Pancreas (tissue), 10 donors: ENCODE data around the gene B4GALT4. TPM values are rescaled to one million over a fixed set of nuclear protein-coding genes. Genes with fewer than 3 reads are reported as not detected.
"Not testable (repeated sequence)": the region's sequence is repeated elsewhere in the genome, so short reads cannot be mapped to it uniquely, and the experiment has no call there.

Experiments used
- ATAC-seq, 4 donors: fragments of 200-7000 bp; cut with Tn5 transposase; one replicate each; pipeline versions ENCODE4 v1.8.0 to v1.9.1; 2020; ENCODE audit warnings: mild to moderate bottlenecking in 4 of 4, moderate library complexity in 4 of 4
- DNase-seq, 6 donors: peaks; one replicate each; pipeline ENCODE4 v3.0.0-alpha.2; 2020
- FAIRE-seq: peaks from 2 replicates; lab custom pipeline; 2012; peaks lifted over from hg19 to GRCh38; lab: Jason Lieb, UNC
- H3K27ac ChIP-seq, 4 donors: fragments of 200-600 bp; sonication (generic); 1 replicate in 3 of 4; 2 replicates in 1 of 4; pipeline versions ENCODE4 v1.5.0 to v1.8.0; 2020
- H3K27me3 ChIP-seq, 4 donors: fragments of 200-600 bp; one replicate each; pipeline ENCODE4 v1.8.0; 2021
- H3K36me3 ChIP-seq, 3 donors: fragments of 200-600 bp; sonication (generic) in 1 of 3; one replicate each; pipeline versions ENCODE4 v1.5.0 to v1.8.0; 2020 to 2021
- H3K4me1 ChIP-seq, 3 donors: fragments of 200-600 bp; one replicate each; pipeline ENCODE4 v1.8.0; 2021
- H3K4me3 ChIP-seq, 4 donors: fragments of 200-600 bp; sonication (generic) in 2 of 4; one replicate each; pipeline versions ENCODE4 v1.5.0 to v1.8.0; 2020 to 2021
- H3K9me3 ChIP-seq, 4 donors: fragments of 200-600 bp; one replicate each; pipeline ENCODE4 v1.8.0; 2021
- WGBS, 2 donors: extraction: QIAGEN DNeasy Blood & Tissue Kit; methylation state at CpG; one replicate each; pipeline ENCODE4 v1.1.7; 2013; 5-methylcytosine and 5-hydroxymethylcytosine counted together
- intact Hi-C, 3 donors: fragments of 100-400 bp; cut with DNase I; formaldehyde crosslinking; loops; one replicate each; pipeline versions ENCODE4 v1.11.1 to v1.14.2; 2022
- polyA plus RNA-seq, 2 donors: library from polyadenylated mRNA; stranded (reverse); fragments of 200-250 nt; gene quantifications; one replicate each; pipeline ENCODE4 v1.2.3, GENCODE V29; 2013
- total RNA-seq, 6 donors: library from RNA; stranded (reverse); fragmentation: NEBNext Ultra II Directional in 4 of 6; extraction: Animal tissue kit (Norgen Biotek cat#: 25700) in 4 of 6; gene quantifications; one replicate each; pipeline versions ENCODE4 v1.2.1 to v1.2.4, GENCODE V29; 2021 to 2023
- TF ChIP-seq, protein P1 (sequence below), 4 donors: fragments of 200-600 bp; sonication (generic) in 3 of 4; IDR thresholded peaks; one replicate each; pipeline versions ENCODE4 v1.5.0 to v1.8.0; 2021; ENCODE audit warnings: antibody characterized with exemption in 4 of 4
- donor health status: healthy with polysubstance abuse.
- donor health status: DM: no; HTN: no; CAD: no; lungs with moderate emphysema.
- donor health status: DM: no; HTN: no; CAD: no.
- donor health status: control.
- donor health status: control.
- donor health status: Bipolar disorder and iron deficiency.
- donor health status: DM: yes; HTN: yes; CAD: no.
- donor health status: DM: no; HTN: no; CAD: no.
- donor health status: DM: no; HTN: no; CAD: no.
- donor health status: DM: yes; HTN: yes; CAD: no.

B4GALT4 gene
- total and polyA plus RNA-seq, 8 donors: 9.1 to 22.9 (median 14.6) TPM

DNA sequence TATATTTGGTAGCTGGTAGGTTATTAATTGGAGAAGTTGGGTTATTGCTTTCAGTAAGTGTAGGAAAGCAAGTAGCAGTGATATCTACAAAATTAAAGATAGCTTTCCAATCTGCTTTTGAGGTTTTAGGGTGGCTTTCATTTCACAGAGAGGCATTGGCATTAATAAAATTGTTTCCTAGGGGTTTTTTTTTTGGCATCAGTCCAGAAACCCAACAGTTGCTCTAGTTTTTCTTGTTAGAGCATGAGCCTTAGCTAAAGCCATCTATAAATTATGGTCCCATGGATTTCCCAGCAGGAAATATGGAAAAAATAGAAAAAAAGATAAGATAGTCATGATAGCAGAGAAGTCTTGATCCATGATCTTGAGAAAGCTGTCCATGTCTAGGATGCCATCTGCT lies 3.0 kb upstream of the B4GALT4 start:
- intact Hi-C loops: loop anchor here in 1 of 3 donors (10.0 kb wide), 1 partner anchor 99 kb away; the partner anchor contains the start of gene TEX55
- FAIRE-seq: no peak
- H3K4me1 ChIP-seq: peaks cover 4 to 14% (median 9%) of the 10 kb centered on the region in 3 donors
- ATAC-seq: no peak
- DNase-seq: no peak
- no peaks in the 10 kb centered on the region for H3K27me3 ChIP-seq
- TF ChIP-seq, protein P1, sequence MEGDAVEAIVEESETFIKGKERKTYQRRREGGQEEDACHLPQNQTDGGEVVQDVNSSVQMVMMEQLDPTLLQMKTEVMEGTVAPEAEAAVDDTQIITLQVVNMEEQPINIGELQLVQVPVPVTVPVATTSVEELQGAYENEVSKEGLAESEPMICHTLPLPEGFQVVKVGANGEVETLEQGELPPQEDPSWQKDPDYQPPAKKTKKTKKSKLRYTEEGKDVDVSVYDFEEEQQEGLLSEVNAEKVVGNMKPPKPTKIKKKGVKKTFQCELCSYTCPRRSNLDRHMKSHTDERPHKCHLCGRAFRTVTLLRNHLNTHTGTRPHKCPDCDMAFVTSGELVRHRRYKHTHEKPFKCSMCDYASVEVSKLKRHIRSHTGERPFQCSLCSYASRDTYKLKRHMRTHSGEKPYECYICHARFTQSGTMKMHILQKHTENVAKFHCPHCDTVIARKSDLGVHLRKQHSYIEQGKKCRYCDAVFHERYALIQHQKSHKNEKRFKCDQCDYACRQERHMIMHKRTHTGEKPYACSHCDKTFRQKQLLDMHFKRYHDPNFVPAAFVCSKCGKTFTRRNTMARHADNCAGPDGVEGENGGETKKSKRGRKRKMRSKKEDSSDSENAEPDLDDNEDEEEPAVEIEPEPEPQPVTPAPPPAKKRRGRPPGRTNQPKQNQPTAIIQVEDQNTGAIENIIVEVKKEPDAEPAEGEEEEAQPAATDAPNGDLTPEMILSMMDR (IDR thresholded peaks at IDR 0.05): no peak
- H3K36me3 ChIP-seq: no peaks in the 10 kb centered on the region
- H3K4me3 ChIP-seq: no peak overlapping the region
- H3K9me3 ChIP-seq: no peaks in the 10 kb centered on the region
- H3K27ac ChIP-seq: no peak overlapping the region

DNA sequence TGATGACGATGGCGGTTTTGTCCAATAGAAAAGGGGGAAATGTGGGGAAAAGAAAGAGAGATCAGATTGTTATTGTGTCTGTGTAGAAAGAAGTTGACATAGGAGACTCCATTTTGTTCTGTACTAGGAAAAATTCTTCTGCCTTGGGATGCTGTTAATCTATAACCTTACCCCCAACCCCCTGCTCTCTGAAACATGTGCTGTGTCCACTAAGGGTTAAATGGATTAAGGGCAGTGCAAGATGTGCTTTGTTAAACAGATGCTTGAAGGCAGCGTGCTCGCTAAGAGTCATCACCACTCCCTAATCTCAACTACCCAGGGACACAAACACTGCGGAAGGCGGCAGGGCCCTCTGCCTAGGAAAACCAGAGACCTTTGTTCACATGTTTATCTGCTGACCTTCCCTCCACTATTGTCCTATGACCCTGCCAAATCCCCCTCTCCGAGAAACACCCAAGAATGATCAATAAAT lies 2.4 kb upstream of the B4GALT4 start:
- H3K27me3 ChIP-seq, FAIRE-seq, H3K36me3 ChIP-seq, DNase-seq, ATAC-seq, H3K9me3 ChIP-seq, H3K4me3 ChIP-seq, H3K27ac ChIP-seq: not testable (repeated sequence)
- 60 to 68% methylated on average over 5 to 7 of the region's 7 CpGs for WGBS, 2 donors
- H3K4me1 ChIP-seq: peaks cover 10 to 15% (median 14%) of the 10 kb centered on the region in 3 donors
- intact Hi-C loops: loop anchor here in 1 of 3 donors (10.0 kb wide), 1 partner anchor 98 kb away; the partner anchor contains the start of gene TEX55

DNA sequence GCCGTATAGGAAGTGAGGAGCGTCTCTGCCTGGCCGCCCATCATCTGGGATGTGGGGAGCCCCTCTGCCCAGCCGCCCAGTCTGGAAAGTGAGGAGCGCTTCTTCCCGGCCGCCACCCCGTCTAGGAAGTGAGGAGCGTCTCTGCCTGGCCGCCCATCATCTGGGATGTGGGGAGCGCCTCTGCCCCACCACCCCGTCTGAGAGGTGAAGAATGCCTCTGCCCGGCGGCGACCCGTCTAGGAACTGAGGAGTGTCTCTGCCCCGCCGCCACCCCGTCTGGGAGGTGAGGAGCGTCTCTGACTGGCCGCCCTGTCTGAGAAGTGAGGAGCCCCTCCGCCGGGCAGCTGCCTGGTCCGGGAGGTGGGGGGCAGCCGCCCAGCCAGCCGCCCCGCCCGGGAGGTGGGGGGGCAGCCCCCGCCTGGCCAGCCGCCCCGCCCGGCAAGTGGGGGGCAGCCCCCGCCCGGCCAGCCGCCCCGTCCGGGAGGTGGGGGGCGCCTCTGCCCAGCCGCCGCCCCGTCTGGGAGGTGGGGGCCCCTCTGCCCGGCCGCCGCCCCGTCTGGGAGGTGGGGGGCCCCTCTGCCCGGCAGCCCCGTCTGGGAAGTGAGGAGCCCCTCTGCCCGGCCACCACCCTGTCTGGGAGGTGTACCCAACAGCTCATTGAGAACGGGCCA lies 1.8 kb upstream of the B4GALT4 start:
- not testable (repeated sequence) for H3K9me3 ChIP-seq, ATAC-seq, H3K27me3 ChIP-seq, H3K4me3 ChIP-seq, H3K27ac ChIP-seq, H3K36me3 ChIP-seq, FAIRE-seq
- H3K4me1 ChIP-seq: peaks cover 11 to 19% (median 14%) of the 10 kb centered on the region in 3 donors
- intact Hi-C loops: loop anchor here in 1 of 3 donors (10.0 kb wide), 1 partner anchor 98 kb away; the partner anchor contains the start of gene TEX55
- 85 to 88% methylated on average over 38 to 49 of the region's 49 CpGs for WGBS, 2 donors
- peak in 2 of 6 donors; percentile 30 to 78 for DNase-seq

DNA sequence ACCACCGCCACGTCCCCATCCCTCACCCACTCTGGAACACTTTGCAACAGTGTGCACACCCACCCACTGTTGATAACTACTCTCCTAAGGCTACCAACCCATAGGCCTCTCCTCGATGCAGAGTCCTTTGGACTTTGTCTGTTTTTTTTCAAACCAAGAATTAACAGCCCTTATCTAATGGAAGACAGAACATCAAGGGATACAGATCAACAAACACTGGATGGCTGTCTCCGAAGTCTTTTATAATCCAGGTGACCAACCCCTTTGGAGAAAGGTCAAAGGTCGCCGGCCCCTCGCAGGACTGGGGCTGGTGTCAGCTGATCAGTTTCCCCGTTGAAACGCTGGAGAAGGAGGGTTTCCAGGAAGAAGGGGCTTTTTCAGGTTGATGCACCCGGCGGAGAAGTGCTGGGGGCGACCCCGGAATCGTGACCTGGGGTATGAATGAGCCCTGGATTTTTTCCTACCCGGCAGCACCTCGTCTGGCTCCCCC lies 532 bp downstream of the B4GALT4 start:
- FAIRE-seq: no peak
- no peaks in the 10 kb centered on the region for H3K9me3 ChIP-seq
- no peaks in the 10 kb centered on the region for H3K27me3 ChIP-seq
- peak in 1 of 6 donors; percentile 48 for DNase-seq
- H3K4me1 ChIP-seq: peaks cover 16 to 19% (median 19%) of the 10 kb centered on the region in 3 donors
- intact Hi-C loops: loop anchor here in 1 of 3 donors (10.0 kb wide), 1 partner anchor 95 kb away; the partner anchor contains the start of gene TEX55
- H3K27ac ChIP-seq: peak overlapping the region; percentile 88 to 91 (median 90)
- H3K36me3 ChIP-seq: peaks cover 0 to 13% (median 0%) of the 10 kb centered on the region in 3 donors
- WGBS, 2 donors: 1% methylated on average over 14 to 16 of the region's 16 CpGs
- peak overlapping the region; percentile 56 to 85 (median 65) for H3K4me3 ChIP-seq
- TF ChIP-seq, protein P1 (IDR thresholded peaks at IDR 0.05): no peak
- peak; percentile 2 to 6 (median 4) for ATAC-seq

DNA sequence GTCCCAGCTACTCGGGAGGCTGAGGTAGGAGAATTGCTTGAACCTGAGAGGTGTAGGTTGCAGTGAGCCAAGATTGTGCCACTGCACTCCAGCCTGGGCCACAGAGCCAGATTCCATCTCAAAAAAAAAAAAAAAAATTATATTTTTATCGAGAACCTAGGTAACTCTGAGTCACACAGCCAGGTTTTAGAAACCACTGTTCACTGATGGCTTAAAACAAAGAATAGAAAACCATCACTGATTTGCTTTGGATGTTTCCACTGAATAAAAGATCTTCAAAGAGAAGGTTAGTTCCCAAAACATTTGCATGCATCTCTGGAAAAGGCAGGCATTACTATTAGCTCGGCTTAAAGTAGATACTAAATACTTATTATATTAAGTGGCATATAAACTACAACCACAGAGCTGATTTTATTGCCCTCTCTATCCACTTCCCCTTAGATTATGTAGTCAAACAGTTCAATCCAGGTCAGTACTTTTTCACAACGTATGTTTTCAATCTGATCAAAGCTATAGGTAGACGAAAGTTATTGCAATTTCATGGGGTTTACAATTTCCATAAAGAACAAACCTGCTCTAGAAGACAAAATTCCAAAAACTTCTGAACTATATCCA lies 1.4 kb downstream of the B4GALT4 start:
- TF ChIP-seq, protein P1 (IDR thresholded peaks at IDR 0.05): no peak
- no peak for FAIRE-seq
- WGBS, 2 donors: 11 to 15% methylated on average over 5 of the region's 5 CpGs
- H3K27ac ChIP-seq: peak overlapping the region in 3 of 4 donors; percentile 28 to 91 (median 88)
- H3K4me1 ChIP-seq: peaks cover 16 to 19% (median 19%) of the 10 kb centered on the region in 3 donors
- no peak for ATAC-seq
- H3K9me3 ChIP-seq: no peaks in the 10 kb centered on the region
- no peaks in the 10 kb centered on the region for H3K27me3 ChIP-seq
- DNase-seq: no peak
- H3K4me3 ChIP-seq: peak overlapping the region; percentile 56 to 85 (median 65)
- intact Hi-C loops: no loop called here
- peaks cover 0 to 22% (median 0%) of the 10 kb centered on the region in 3 donors for H3K36me3 ChIP-seq
